ENCODE measurements around the gene APOBR. TPM values are rescaled to one million over a fixed set of nuclear protein-coding genes. Genes with fewer than 3 reads are reported as not detected.

Gene APOBR
- total RNA-seq, 1 donor from 2014 or later = not detected

GRCh38 chr16:28501258-28502232, 7.1 kb downstream of the APOBR start:
- Mint-ChIP-seq H3K4me3 (no peak overlapping the region), H3K36me3 (no peaks in the 10 kb centered on the region), H3K9me3 (no peaks in the 10 kb centered on the region), H3K27me3 (ENCODE audit: low read depth) (peaks cover 8% of the 10 kb centered on the region), H3K4me1 (peaks cover 4% of the 10 kb centered on the region), H3K27ac (no peak overlapping the region)
- no peak for DNase-seq (ENCODE audit: low spot score in 2 of 2, unreplicated experiment in 2 of 2)
- TF ChIP-seq, protein P1, sequence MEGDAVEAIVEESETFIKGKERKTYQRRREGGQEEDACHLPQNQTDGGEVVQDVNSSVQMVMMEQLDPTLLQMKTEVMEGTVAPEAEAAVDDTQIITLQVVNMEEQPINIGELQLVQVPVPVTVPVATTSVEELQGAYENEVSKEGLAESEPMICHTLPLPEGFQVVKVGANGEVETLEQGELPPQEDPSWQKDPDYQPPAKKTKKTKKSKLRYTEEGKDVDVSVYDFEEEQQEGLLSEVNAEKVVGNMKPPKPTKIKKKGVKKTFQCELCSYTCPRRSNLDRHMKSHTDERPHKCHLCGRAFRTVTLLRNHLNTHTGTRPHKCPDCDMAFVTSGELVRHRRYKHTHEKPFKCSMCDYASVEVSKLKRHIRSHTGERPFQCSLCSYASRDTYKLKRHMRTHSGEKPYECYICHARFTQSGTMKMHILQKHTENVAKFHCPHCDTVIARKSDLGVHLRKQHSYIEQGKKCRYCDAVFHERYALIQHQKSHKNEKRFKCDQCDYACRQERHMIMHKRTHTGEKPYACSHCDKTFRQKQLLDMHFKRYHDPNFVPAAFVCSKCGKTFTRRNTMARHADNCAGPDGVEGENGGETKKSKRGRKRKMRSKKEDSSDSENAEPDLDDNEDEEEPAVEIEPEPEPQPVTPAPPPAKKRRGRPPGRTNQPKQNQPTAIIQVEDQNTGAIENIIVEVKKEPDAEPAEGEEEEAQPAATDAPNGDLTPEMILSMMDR (IDR thresholded peaks at IDR 0.05; ENCODE audit: unreplicated experiment) = no peak

DNA sequence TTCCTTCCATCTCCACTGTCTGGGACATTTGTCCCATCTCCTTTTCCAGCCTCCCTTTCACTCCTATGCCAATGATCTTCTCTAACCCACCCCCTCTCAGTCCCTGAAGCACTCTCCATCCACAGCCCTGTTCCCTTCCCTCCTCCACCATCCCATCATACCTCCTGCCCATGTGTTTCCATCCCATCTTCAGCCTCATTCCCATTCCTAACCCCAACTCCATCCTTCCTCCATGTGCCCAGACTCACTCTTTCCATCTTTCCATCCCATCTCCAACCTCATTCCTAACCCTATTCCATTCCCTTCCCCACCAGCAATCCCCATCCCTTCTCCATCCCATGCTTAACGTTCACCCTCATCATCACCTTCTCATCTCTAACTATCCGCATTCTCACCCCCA, 7.8 kb downstream of the APOBR start:
- Mint-ChIP-seq H3K9me3 (no peaks in the 10 kb centered on the region), H3K4me3 (no peak overlapping the region), H3K36me3 (no peaks in the 10 kb centered on the region), H3K4me1 (peaks cover 4% of the 10 kb centered on the region), H3K27ac (no peak overlapping the region), H3K27me3 (ENCODE audit: low read depth) (peaks cover 8% of the 10 kb centered on the region)
- TF ChIP-seq, protein P1 (IDR thresholded peaks at IDR 0.05; ENCODE audit: unreplicated experiment) = no peak
- no peak for DNase-seq (ENCODE audit: low spot score in 2 of 2, unreplicated experiment in 2 of 2)

DNA sequence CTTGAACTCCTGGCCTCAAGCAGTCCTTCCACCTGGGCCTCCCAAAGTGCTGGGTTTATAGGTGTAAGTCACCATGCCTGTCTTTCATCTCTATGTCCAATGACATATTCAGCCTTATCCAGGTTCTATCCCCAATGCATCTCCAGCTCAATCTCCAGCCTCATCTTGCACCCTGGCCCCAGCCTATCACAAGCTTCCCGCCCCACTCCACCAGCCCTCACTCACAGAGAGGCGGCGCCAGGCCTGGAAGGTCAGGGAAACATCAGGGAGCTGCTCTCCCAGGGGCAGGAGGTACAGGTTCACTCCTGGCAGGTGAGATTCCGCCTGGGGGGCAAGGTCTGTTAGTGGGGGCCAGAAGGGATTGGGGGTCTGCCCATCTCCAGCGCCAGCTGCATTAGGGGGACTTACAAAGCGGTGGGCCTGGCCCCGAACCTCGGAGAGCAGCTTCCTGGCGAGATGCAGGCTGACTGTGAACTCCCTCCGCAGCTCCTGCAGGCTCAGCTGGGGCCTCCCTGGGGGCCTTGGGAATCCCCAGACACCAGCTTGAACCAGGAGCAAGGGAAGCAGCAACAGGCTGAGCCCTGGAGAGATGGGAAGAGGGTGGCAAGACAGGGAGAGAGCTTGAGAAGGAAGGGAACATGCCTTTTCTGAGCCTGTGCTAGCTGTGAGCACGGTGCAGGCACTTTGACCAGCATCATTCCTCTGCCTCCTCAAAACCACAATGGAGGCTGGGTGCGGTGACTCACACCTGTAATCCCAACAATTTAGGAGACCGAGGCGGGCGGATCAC, 9.2 kb downstream of the APOBR start:
- Mint-ChIP-seq H3K36me3 (no peaks in the 10 kb centered on the region), H3K27ac (no peak overlapping the region), H3K9me3 (no peaks in the 10 kb centered on the region), H3K4me1 (peaks cover 4% of the 10 kb centered on the region), H3K27me3 (ENCODE audit: low read depth) (peaks cover 8% of the 10 kb centered on the region), H3K4me3 (no peak overlapping the region)
- no peak for DNase-seq (ENCODE audit: low spot score in 2 of 2, unreplicated experiment in 2 of 2)
- TF ChIP-seq, protein P1 (IDR thresholded peaks at IDR 0.05; ENCODE audit: unreplicated experiment) = no peak

- Mint-ChIP-seq H3K27me3 (ENCODE audit: low read depth) (peaks cover 8% of the 10 kb centered on the region), H3K9me3 (no peaks in the 10 kb centered on the region), H3K4me1 (peaks cover 4% of the 10 kb centered on the region), H3K36me3 (no peaks in the 10 kb centered on the region), H3K4me3 (no peak overlapping the region), H3K27ac (no peak overlapping the region)
- TF ChIP-seq, protein P1 (IDR thresholded peaks at IDR 0.05; ENCODE audit: unreplicated experiment) = no peak
- DNase-seq (ENCODE audit: low spot score in 2 of 2, unreplicated experiment in 2 of 2) = no peak
Observed at GRCh38 chr16:28504707-28505404, 10.4 kb downstream of the APOBR start.

GRCh38 chr16:28505489-28506137, 11.2 kb downstream of the APOBR start:
- Mint-ChIP-seq H3K36me3 (no peaks in the 10 kb centered on the region), H3K27me3 (ENCODE audit: low read depth) (peaks cover 8% of the 10 kb centered on the region), H3K4me1 (peaks cover 4% of the 10 kb centered on the region), H3K4me3 (no peak overlapping the region), H3K9me3 (no peaks in the 10 kb centered on the region), H3K27ac (no peak overlapping the region)
- no peak for DNase-seq (ENCODE audit: low spot score in 2 of 2, unreplicated experiment in 2 of 2)
- TF ChIP-seq, protein P1 (IDR thresholded peaks at IDR 0.05; ENCODE audit: unreplicated experiment) = no peak
